Stimulated activated memory B cell treated with anti-CD40 and anti-IgM and Interleukin-4, amounts not matched to agents 10 μg/mL and 1 μg/mL and 100 μg/mL, for 72 hours (primary cell): Measurements from ENCODE around the gene MARF1.
"Not testable (repeated sequence)": the region's sequence is repeated elsewhere in the genome, so short reads cannot be mapped to it uniquely, and the experiment has no call there.

ENCODE experiments used
- ATAC-seq: fragments of 150-1000 bp; cut with Tn5 transposase; 2 replicates; pipeline ENCODE4 v1.10.0; 2021
- H3K27ac Mint-ChIP-seq: one replicate; pipeline ENCODE4 v1.8.0; 2022; ENCODE audit warnings: mild to moderate bottlenecking, mixed read lengths
- H3K27me3 Mint-ChIP-seq: one replicate; pipeline ENCODE4 v1.8.0; 2022; ENCODE audit warnings: mixed read lengths
- H3K36me3 Mint-ChIP-seq: one replicate; pipeline ENCODE4 v1.8.0; 2022; ENCODE audit warnings: mixed read lengths
- H3K4me1 Mint-ChIP-seq: one replicate; pipeline ENCODE4 v1.8.0; 2022; ENCODE audit warnings: mixed read lengths
- H3K4me3 Mint-ChIP-seq: one replicate; pipeline ENCODE4 v1.8.0; 2022; ENCODE audit warnings: mild to moderate bottlenecking, moderate library complexity, mixed read lengths
- H3K9me3 Mint-ChIP-seq: one replicate; pipeline ENCODE4 v1.8.0; 2022; ENCODE audit warnings: mixed read lengths

Gene MARF1

DNA sequence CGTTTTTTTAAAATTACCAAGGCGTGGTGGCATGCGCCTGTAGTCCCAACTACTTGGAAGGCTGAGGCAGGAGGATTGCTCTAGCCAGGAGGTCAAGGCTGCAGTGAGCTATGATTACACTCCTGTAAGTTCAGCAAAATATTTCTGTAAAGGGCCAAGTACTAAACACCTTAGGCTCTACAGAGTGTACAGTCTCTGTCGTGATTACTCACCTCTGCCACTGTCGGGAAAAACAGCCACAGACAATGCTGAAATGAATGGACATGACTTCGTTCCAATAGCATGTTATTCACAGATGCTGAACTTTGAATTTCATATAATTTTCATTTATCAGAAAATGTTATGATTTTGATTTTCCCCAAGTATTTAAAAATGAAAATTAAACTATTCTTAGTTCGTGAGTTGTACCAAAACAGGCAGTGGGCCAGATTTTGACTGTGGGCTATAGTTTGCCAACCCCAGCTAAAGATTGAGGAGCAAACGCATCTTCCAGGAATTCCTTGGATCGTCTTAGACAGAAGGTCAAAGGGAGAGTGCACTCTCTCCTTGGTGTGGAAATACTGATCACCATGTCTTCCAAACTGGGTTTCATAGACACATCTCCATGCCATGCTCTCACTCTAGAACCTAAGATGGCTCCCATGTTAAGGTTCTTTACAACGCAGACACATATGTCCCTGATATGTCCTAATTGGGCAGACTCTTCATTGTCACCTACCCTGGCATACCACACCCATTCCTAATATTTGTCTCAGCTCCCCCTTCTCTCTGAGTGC lies 89.5 kb downstream of the MARF1 start:
- Mint-ChIP-seq H3K36me3 (no peaks in the 10 kb centered on the region), H3K27me3 (no peaks in the 10 kb centered on the region), H3K27ac (no peak overlapping the region), H3K9me3 (no peaks in the 10 kb centered on the region), H3K4me3 (no peak overlapping the region), H3K4me1 (peaks cover 12% of the 10 kb centered on the region)
- no peak for ATAC-seq

DNA sequence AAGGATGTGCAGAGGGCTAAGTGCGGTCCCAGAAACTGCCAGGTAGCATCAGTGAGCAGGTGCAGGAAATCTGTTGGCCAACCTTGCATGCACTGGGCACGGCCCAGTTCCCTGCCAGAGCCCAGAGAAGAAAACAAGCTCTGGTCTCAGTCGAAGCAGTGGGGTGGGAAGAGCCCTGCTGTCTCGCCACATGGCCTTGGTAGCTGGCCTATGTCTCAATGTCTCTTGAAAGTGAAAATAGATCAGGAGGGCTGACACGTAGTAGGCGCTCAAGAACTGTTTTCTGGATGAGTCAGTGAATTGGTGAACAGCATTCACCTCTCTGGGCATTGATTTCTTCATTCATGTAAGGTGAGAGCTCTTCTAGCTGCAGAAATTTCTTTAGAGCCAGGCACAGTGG lies 90.4 kb downstream of the MARF1 start:
- Mint-ChIP-seq H3K9me3 (no peaks in the 10 kb centered on the region), H3K27ac (no peak overlapping the region), H3K36me3 (no peaks in the 10 kb centered on the region)

DNA sequence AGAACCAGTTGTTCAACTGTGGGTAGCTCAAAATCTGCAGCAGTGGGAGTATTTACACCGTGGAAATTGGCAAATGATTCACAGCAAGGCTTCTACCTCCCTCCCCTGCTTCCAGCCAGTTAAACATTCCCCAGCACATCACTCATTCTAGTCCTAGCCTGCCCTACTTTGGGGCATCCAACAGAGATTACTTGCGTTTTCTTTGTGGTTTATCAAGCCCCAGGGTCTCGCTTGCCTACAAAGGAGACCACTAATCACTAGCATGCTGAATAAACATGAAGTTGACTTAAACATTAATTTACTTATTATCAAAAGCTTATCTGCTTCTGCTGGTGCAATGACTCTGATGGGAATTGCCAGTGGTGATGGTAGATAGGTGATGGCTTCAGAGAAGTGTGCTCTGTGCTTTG lies 94.5 kb downstream of the MARF1 start:
- no peak for ATAC-seq
- H3K4me3 Mint-ChIP-seq, result no peak overlapping the region
- H3K36me3 Mint-ChIP-seq, result peaks cover 6% of the 10 kb centered on the region
- no peaks in the 10 kb centered on the region for H3K9me3 Mint-ChIP-seq
- no peak overlapping the region for H3K27ac Mint-ChIP-seq
- peaks cover 12% of the 10 kb centered on the region for H3K4me1 Mint-ChIP-seq
- no peaks in the 10 kb centered on the region for H3K27me3 Mint-ChIP-seq

More for the DNA sequence above, 90.4 kb downstream of the MARF1 start:
- Mint-ChIP-seq H3K27me3 (no peaks in the 10 kb centered on the region), H3K4me1 (peaks cover 12% of the 10 kb centered on the region), H3K4me3 (no peak overlapping the region)
- no peak for ATAC-seq

DNA sequence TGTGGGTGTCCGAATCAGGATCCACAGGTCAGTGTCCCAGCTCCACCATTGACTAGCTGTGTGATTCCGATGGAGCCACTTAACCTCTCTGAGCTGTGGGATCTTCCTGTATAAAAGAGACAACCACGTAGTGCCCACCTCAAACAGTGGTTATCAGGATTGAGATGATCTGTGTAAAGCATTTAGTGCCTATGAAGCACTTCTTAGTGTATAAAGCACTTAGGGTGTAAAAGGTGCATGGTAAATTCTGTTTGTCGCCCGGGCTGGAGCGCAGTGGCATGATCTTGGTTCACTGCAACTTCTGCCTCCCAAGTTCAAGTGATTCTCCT lies 95.2 kb downstream of the MARF1 start:
- peaks cover 12% of the 10 kb centered on the region for H3K4me1 Mint-ChIP-seq
- H3K9me3 Mint-ChIP-seq, result no peaks in the 10 kb centered on the region
- no peak overlapping the region for H3K27ac Mint-ChIP-seq
- no peak overlapping the region for H3K4me3 Mint-ChIP-seq
- no peak for ATAC-seq
- no peaks in the 10 kb centered on the region for H3K27me3 Mint-ChIP-seq
- peaks cover 6% of the 10 kb centered on the region for H3K36me3 Mint-ChIP-seq

DNA sequence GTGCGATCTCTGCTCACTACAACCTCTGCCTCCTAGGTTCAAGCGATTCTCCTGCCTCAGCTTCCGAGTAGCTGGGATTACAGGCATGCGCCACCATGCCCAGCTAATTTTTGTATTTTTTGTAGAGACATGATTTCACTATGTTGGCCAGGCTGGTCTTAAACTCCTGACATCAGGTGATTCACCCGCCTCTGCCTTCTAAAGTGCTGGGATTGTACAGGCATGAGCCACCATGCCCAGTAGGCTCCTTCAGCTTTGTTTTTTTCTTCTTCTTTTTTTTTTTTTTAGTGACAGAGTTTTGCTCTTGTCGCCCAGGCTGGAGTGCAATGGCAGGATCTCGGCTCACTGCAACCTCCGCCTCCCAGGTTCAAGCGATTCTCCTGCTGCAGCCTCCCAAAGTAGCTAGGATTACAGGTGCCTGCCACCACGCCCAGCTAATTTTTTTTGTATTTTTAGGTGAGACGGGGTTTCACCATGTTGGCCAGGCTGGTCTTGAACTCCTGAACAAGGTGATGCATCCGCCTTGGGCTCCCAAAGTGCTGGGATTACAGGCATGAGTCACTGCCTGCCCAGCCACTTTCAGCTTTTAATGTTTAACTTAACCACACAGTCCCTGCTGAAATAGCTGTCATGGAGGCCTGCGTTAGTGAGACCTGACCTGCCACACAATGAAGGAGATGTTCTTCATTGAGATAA lies 95.7 kb downstream of the MARF1 start:
- not testable (repeated sequence) for H3K36me3 Mint-ChIP-seq, ATAC-seq, H3K27ac Mint-ChIP-seq, H3K4me3 Mint-ChIP-seq, H3K27me3 Mint-ChIP-seq, H3K9me3 Mint-ChIP-seq
- peaks cover 12% of the 10 kb centered on the region for H3K4me1 Mint-ChIP-seq

DNA sequence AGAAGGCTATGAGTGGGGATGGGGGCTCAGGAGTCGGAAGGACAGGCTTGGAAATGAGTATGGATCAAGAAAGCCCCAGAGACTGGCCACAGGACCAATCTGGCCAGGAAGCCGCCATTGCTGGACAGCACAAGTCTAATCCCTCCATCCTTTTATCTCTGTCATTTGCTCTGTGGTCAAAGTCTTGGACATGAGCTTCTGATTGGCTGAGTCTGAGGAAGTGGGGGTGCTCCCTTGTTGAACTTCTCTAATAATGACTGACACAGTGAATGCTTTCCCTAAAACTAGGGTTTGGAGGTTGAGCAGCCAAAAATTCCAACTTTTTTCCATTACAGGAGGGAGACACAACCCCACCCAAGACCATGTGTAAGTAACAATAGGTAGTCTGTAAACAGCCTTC lies 97.4 kb downstream of the MARF1 start:
- ATAC-seq, result no peak
- H3K27me3 Mint-ChIP-seq, result no peaks in the 10 kb centered on the region
- H3K27ac Mint-ChIP-seq, result no peak overlapping the region
- peaks cover 6% of the 10 kb centered on the region for H3K36me3 Mint-ChIP-seq
- H3K4me1 Mint-ChIP-seq, result peaks cover 1% of the 10 kb centered on the region
- H3K9me3 Mint-ChIP-seq, result no peaks in the 10 kb centered on the region
- H3K4me3 Mint-ChIP-seq, result no peak overlapping the region

DNA sequence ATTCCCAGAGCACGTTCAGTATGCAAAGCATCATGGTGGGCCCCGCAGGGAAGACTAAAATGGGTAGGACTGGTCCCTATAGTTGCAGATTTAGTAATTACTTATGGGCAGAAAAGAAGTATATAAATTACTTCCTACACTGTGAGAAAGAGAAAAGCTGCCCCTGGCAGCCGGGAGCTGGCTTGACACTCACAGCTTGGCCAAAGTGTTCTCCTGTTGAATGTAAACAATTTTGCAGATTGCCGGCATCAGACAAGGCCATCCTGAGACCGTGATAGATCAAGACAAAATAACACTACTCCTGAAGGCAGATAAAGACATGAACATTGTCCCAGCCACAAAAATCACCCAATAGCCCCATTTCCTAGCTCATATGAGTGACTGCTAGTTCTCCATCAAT lies 98.5 kb downstream of the MARF1 start:
- Mint-ChIP-seq H3K27ac (no peak overlapping the region), H3K4me3 (no peak overlapping the region), H3K9me3 (no peaks in the 10 kb centered on the region), H3K36me3 (peaks cover 6% of the 10 kb centered on the region), H3K27me3 (no peaks in the 10 kb centered on the region), H3K4me1 (no peaks in the 10 kb centered on the region)
- no peak for ATAC-seq
